ENCODE results near the gene DNAJB12.

DNAJB12 gene

GRCh38 chr10:72295330-72295910 is 59.3 kb downstream of the DNAJB12 start:
- no peak for DNase-seq (ENCODE audit: low read depth)

- DNase-seq (ENCODE audit: low read depth): no peak
Measured at GRCh38 chr10:72292223-72292691, 62.5 kb downstream of the DNAJB12 start.

- DNase-seq (ENCODE audit: low read depth): no peak
Measured at GRCh38 chr10:72291019-72291532, 63.6 kb downstream of the DNAJB12 start.

DNA sequence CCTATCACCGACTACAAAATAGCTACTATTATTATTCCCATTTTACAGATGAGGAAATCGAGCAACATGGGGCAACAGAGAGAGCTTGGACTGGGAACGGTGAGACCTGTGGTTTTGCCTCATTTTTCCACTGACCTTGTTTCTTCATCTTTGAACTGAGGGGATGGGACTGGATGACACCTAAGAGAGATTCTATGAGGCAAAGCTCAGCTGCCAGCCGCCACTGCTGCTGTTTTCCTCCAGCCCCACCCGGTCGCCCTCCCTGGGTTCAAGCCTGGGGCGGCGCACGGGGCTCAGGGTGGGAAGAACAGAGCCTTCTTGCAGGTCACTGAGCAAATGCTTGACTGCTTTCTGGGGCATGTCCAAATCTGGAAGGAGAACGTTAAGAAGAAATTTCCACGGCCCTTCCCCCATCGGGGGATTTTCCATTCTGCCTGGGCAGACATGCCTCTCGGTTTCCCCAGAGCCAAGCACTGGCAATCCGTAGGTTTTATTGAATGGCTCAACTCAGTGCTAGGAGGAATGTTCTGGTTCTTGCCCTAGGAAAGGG is 68.7 kb downstream of the DNAJB12 start:
- no peak for DNase-seq (ENCODE audit: low read depth)

GRCh38 chr10:72283131-72283530 is 71.6 kb downstream of the DNAJB12 start:
- no peak for DNase-seq (ENCODE audit: low read depth)
